HG03457 (cell line): Measurements from ENCODE around the gene NTRK2.

Experiments used
- ATAC-seq: cut with Tn5 transposase; IDR thresholded peaks from one replicate; pipeline ENCODE4 v1.9.1; 2021; ENCODE audit warnings: moderate number of reproducible peaks; ENCODE audit not compliant: unreplicated experiment

NTRK2 gene

DNA sequence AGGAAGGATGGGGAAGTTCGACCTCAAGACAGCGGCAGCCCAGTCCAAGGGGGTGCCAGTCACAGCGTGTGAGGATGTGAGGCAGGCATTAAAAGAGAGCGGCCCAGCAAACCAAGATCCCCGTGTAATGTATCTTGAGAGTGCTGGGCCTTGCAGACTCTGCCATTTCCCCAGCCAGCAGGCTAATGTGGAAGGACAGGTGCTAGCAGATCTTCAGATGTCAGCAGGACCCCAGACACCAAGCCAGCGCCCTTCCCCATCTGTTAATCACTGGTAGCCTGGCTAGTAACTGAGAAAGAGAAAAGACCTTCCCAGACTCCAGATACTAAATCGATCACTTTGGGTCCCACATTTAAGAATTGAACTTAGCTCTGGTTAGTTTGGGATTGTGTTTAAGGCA lies 62.2 kb downstream of the NTRK2 start:
- ATAC-seq, result no peak

- ATAC-seq, result no peak
Observed at GRCh38 chr9:84736081-84736480, 66.6 kb downstream of the NTRK2 start.

DNA sequence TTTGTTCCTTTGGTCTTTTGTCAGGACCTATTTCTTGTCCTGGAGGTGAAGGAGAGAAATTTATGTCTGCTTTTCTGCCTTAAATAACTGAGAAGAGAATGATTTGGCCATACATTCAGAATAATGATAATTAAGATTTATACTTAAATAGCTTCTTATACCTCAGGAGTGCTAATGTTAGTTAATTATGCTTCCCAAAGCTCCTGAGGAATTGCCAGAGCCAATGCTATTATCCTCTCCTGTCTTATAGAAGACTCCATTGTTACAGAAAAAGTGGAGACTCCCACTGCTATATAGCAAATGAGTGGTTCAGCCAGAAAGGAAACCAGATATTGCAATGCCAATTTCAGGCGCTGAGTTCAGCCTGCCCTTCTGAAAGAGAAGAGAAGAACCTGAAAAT lies 67.0 kb downstream of the NTRK2 start:
- ATAC-seq, result no peak

DNA sequence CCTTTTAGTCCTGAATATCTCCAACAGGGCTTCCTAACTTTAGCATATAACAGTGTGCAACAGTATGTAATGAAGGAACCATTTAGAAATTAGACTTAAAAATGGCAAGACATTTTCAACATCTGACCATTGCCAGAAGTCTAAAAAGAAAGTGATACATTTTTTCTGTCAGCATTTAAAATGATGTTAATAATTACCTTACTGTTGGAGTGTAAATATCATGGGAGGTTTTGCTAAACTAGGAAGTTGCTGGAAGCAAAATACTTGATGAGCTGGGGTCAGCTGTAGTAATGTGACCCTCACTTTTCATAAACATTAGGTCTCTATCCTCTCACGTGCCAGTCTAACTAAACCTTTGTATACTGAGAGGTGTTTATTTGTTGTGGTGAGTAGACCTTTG lies 68.8 kb downstream of the NTRK2 start:
- no peak for ATAC-seq

- ATAC-seq, result no peak
Observed at GRCh38 chr9:84742261-84742660, 72.7 kb downstream of the NTRK2 start.

DNA sequence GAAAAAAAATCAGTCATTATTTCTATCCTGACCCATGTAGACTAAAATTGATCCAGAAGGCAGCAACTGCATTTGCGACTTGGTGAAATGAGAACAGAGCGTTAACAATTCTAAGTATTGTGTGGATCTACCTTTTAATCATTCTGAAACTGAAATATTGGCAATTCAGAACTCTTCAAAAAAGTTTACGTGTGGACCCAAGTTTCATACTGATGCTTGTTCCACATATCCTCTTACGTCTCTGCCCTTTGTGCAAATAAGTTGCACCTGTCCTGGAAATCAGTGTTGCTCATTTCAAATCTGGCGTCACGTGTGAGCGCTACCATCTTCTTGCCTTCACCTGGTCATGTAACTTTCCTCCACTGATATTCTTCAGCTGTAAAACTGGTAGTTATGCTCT lies 74.7 kb downstream of the NTRK2 start:
- no peak for ATAC-seq

GRCh38 chr9:84744726-84745125 lies 75.2 kb downstream of the NTRK2 start:
- ATAC-seq, result no peak

- ATAC-seq, result no peak
Observed at GRCh38 chr9:84748112-84748511, 78.6 kb downstream of the NTRK2 start.

DNA sequence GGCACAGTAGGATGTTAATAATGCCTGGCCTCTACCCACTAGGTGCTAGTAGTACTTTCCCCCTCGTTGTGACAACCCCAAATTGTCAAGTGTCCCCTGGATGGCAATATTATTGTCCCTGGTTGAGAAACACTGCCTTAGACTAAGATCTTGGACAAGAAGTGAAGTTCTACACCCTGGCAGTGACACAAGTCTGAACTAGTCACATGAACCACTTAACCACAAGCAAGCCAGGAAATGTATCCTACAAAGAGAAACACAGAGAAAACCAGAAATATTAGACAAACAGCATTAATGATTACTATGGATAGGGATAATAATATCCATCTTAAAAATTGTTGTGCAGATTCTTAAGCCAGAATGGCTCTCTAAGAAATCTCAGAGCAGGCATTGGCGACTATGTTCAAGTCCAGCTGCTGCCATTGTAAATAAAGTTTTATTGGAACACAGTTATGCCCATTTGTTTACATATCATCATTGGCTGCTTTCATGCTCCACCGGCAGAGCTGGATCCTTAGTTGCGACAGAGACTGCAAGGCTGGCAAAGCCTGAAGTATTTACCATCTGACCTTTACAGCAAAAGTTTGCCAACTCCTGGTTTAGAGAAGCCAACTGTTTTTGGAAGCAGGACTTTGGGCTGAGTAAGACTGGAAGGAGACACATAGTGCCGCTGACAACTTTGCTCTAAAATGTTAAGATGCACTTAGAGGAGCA lies 80.8 kb downstream of the NTRK2 start:
- ATAC-seq, result no peak

DNA sequence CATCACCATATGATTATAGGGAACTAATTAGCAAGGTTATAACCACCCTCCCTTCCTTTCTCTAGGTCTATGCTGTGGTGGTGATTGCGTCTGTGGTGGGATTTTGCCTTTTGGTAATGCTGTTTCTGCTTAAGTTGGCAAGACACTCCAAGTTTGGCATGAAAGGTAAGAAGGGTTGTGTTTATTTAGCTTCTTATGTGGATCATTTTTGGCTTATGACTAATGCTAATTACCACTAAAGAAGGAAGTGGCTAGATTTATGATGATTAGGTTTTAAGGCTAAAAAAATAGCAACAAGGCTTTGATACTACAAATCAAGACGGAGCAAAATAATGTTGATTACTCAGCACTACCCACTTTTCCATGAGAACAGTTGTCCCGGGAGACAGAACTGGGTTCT lies 82.4 kb downstream of the NTRK2 start:
- ATAC-seq, result no peak

DNA sequence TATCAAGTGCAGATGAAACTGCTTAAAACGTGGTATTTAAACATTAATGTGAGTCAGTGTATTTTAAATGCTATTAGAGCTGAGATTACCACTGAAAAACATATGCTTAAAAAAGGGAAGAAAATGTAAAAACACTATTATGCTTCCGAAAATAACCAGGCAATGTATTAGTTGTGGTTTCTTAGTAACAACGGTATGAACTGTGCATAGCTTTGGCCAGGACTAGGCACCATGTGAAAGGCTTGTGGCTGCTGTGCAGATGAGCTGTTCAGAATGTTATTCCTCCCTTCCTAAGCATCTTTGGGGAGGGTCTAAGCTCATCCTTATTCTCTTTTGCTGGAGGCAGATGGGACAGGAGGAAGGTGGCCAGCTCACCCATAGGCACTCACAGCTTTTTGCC lies 84.9 kb downstream of the NTRK2 start:
- ATAC-seq, result no peak

- ATAC-seq, result no peak
Observed at GRCh38 chr9:84754881-84755280, 85.4 kb downstream of the NTRK2 start.

GRCh38 chr9:84755380-84755779 lies 85.9 kb downstream of the NTRK2 start:
- no peak for ATAC-seq

- ATAC-seq, result no peak
Observed at GRCh38 chr9:84756171-84756570, 86.6 kb downstream of the NTRK2 start.

GRCh38 chr9:84756731-84757130 lies 87.2 kb downstream of the NTRK2 start:
- no peak for ATAC-seq

DNA sequence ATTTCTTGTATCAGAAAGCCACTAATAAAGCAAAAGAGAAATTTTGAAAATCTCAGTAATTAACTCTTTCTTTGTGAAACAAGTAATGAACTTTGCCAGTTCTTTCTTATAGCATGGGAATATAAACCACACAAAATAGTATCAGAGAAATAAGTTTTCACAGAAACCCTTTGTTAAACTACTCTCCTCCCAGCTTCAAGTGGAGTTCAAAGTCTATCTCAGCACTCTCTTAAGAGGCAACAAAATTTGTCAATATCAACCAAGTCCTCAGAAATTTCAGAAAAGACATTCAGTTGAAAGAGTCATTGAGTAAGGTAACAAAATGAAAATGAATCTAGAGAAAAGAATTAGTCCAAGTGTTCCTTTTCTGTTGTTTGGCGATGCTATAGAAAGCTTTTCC lies 89.3 kb downstream of the NTRK2 start:
- ATAC-seq, result peak; percentile 9

DNA sequence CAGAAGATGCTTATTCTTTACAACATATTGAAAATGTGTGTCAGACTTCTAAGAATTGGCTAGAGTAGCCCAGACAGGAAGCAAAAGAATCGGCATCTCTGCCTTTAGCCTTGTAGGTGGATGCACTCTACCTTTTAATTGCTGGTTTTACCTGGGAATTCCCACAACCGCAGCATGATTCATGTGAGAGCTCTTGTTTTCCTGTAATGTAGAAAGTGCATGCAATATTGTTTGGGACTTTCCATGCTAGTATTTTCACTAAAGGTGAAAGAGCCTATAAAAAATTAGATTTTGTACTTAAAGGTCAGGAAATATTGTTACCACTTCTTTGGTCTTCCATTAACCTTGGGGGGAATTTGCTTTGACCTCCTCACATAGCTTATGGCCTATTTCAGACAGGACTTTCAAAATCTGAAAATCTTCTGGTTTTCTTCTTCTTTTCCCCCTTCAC lies 89.8 kb downstream of the NTRK2 start:
- peak; percentile 61 for ATAC-seq

DNA sequence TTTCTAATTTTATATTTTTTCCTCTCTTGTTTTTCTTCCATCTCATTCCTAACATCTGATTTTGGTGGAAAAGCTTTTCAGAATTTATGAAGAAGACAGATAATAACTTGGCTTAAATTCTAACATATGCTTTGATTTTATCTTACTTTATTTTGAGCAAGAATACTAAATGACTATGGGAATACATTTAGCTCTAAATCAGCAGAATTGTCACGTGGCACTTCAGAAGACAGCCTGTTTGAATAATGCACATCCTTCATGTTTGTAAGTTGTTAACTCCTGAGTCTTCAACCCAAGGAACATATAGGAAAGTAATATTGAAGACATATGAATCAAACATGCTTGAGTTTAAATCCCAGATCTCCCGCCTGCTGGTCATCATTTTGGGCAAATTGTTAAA lies 90.3 kb downstream of the NTRK2 start:
- no peak for ATAC-seq

DNA sequence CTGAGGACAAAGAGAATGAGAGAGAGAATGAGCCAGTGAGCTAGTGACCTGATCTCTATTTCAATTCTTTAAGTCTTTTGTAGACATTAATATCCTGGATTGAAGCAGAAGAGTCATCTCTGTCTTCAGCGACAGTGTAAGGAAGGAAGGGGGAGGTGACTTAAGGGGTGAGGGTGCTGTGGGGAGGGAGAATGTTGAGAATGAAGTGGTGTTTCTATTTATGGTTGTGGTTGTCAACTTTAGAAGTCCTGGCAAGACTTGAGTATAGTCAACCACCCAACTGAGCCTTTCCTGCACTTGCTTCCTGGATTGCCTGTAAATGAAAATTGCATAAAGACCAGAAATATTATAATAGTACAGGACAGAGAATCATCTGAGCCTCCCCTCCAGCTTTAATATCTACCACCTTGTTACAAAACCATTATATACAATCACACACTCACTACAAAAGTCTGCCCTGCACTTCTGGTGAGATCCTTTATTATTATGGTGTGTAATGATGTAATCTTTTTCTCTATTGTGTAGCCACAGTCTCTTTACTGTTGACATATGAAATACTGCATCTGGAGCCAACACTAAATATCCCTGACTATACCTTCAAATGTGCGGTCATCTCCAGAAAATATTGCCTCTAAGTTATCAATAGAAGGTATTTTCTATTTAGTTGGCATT lies 91.7 kb downstream of the NTRK2 start:
- peak; percentile 58 for ATAC-seq

DNA sequence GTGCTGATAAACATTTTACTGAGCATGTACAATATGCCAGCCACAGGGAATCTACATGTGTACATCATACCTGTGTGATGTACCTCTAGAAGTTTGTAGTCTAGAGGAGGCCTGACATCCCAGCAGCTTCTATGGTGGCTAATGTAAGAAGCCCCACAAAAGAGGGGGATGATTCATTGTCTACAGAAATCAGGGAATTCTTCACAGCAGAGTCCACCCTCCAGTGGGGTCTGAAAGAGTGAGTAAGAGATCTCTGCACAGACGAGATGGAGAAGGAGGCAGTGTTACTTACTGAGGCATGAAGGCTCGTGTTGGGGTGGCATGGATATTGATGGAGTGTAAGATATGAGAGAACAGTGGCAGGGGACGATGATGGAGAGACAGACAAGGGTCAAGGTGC lies 103.0 kb downstream of the NTRK2 start:
- ATAC-seq, result no peak

DNA sequence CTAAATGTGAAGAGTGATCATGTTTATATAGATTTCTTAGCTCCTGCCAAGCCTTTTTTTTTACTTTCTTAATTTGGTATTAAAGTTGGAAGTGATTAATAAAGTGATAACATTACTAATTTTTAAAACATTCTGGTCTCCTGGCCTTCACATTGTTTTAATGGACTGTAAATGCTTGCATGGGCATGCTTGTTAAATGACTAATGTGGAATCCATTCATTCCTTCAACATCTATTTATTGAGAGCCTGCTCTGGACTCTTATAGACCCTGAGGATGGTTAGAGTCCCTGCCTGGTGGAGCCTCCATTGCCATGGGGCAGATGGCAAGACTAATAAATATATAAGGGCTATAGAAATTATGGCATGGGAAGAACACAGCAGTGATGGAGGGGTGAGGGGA lies 103.5 kb downstream of the NTRK2 start:
- no peak for ATAC-seq

- no peak for ATAC-seq
Observed at GRCh38 chr9:84775056-84775643, 105.6 kb downstream of the NTRK2 start.
